SW480 (cell line): ENCODE results near the gene STOM.
A peak's percentile ranks its signal among the peaks of the same experiment; 100 is the strongest.
"Not testable (repeated sequence)": the region's sequence is repeated elsewhere in the genome, so short reads cannot be mapped to it uniquely, and the experiment has no call there.

Experiments
- DNase-seq: peaks from one replicate; pipeline ENCODE4 v3.0.0-alpha.2; 2016; ENCODE audit warnings: low spot score

STOM gene

DNA sequence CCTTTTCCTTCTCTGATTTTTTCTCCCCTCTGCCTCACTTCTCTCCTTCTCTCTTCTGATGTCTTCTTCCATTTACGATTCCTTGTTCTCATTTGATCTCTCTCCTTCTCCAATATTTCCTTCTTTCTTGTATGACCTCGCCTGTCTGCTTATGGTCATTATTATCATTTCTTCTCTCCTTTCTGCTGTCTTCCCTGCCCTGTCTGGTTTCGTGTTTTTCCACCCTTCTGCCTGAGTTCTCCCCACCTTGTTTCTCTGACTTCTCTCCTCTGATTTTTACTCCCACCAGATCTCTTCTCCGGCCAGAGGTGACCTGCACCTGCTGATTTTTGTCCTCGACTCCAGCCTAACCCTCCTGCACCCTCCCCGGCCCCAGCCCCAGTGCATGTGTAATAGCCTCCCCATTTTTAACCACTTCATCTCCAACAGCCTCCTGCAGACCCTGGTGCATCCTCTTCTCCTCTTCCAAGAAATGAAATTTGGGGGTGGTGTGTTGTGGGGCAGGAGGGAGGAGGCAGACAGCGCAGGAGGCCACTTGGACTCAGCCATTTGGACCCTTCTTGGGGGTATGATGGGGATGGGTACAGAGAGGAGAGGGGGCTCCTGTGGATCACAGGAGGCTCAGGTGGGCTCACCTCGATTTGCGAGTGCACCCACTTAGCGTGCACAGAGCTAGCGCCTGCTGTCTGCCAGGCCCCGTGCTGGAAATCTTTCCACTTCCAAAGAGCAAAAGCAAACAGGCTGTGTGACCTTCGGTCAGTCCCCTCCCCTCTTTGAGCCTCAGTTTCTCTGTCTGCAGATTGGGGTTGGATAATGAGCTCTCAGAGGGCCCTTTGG lies 69.5 kb downstream of the STOM start:
- no peak for DNase-seq

DNA sequence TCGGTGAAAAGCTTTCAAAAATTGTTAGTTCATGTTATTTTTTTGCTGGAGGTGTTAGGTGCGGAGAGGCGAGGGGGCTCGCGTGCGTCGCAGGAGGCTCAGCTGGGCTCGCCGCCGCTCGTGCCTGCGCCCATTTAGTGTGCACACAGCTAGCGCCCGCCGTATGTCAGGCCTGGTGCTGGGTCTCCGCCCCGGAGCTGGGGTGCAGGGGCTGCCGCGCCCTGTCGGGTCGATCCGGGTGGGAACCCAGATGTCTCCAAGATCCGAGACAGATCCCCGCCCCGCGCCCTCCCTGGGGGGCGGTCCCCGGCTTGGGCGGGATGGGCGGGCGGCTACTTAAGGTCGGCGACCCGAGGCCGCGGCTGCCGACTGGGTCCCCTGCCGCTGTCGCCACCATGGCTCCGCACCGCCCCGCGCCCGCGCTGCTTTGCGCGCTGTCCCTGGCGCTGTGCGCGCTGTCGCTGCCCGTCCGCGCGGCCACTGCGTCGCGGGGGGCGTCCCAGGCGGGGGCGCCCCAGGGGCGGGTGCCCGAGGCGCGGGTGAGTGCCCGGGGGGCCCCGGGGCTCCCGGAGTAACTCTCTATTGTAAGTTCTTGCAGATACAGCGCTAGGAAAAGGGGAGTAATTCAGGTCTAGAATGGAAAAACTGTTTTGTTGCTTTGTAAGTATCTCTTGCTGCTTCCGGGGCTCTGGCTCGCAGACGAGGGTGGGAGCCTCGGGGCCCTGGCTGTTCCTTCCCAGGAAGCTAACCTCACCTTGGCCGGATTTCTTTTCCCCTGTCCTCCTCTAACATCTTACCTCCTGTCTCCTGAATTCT lies 70.4 kb downstream of the STOM start:
- peak; percentile 36 for DNase-seq

DNA sequence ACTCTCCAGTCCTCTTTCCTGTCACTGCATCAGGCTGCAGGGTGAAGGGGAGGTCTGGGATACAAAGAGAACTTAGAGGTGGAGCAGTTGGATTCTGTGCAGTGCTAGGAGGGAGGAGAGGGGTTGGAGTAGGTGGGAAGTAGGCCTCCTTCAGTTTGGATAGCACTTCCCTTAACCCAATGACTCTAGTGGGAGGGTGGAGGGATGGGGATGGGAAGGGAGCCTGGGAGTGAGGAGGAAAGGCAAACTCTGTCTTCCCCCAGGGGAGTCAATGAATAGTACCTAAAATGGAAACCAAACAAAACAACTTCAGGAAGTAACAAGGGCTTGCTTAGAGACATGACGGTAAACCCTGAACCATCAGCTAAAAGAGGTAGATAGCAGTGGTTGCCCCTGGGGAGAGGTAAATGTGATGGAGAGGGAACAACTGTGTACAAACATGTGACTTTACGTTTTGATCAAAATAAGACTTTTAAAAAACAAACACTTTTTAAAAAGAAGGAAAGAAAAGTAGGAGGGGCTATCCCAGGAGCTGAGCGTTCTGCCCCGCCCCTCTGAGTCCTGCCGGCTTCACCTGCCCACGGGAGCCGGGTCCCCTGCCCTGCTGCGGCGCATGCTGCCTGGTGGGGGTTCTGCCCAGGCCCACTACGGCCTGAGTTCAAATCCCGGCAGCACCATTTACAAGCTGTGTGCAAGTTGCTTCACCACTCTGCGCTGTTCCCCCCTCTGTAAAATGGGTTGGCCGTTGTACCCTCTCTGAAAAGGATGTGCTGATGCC lies 71.2 kb downstream of the STOM start:
- no peak for DNase-seq

DNA sequence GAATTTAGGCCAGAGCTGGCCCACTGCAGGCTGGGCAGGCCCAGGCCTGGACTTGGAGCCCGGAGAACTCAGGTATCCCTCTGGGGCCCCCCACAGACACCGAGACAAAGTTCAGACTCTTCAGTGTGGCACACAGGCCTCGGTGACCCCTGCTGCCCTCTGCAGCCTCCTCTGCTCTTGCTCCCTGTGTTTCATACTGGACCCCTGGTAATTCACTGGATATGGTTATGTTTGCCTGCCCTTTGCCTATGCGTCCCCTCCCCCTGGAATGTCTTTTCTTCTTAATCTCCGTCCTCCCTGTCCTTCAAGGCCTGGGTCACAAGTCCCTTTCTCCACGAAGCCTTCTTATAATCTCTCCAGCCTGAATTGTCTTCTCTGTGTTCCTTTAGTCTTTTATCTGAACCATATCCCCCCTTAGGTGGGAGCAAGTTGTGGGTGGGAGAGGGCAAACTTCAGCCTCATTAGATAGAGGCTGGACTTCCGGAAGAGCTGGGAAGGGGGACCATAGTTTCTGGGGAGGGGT lies 72.0 kb downstream of the STOM start:
- DNase-seq = no peak

DNA sequence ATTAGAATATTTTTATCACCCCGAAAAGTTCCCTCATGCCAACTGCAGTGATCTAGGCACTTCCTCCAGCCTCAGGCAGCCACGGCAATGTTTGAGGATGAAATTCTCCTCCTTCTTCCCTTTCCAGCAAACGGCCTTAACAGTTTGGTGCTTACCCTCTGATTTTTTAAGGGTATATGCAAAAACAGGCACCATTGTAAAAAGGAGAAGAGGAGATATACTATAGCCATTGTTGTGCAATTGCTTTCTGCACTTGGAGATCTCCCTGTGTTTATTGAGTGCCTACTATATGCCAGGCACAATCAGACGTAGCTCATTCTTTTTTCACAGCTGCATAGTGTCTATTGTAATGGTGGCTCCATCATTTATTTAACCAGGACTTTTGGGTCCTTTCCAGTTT lies 72.7 kb downstream of the STOM start:
- no peak for DNase-seq

DNA sequence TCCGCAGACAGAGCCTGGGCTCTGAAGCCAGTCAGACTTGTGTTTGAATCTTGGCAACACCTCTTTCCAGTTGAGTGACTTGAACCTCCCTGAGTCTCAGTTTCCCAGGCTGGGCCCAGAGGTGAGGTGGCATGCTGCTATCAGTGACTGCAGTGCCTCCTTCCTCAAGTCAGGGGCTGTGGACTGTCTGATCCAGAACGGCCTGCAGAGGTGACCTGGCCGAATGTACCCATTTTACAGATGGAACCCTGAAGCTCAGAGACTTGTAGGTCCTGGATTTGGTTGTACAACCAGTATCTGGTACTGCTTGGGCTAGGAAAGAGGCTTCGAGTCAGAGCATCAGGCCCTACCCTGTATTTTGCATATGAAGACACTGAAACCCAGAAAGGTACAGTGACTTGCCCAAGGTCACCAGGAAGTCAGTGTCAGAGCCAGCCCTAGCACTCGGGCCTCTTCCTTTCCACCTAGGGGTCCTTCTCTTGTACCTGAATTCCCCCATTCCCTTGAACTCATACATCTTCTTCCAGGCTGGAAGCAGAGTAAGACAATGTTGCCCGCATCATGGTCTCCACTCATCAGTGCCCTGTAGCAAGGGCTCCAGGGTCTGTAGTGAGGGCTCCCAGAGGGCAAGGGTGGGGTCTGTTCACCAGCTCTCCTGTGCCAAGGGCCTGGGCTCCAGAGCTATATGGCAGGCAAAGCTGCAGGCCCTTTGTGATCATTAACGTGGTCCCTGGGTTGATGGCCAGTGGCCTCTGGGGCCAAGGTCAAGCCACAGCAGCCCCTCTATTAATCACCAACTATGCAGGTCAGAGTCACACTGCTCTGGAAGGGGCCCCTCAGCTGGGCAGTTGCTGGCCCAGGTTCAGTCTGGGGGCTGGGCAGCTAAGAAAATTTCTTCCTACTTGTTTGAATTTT lies 73.6 kb downstream of the STOM start:
- DNase-seq = no peak

DNA sequence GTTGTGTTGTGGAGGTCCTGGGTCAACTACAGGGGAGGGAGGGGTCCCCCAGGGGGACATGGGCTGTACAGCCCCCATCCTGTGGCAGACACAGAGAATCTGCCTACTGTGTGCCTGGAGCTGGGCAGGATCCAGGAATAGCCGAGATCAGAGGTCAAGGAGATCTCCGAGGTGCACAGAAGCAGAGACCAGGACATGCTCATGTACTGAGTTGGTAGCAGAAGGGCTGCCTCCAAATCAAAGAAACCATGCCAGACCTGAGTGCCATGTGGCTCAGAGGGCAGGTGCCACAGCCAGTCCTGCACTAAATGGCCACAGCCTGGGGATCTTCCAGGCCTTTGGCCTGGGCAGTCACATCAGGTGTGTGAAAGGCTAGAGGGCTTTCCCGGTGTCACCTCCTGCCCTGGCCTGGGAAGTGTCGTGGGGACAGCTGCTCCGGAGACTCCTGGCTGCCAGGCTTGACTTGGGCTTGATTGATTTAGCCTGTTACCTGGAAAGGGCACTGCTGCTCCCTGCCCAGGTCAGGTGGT lies 74.3 kb downstream of the STOM start:
- no peak for DNase-seq

DNA sequence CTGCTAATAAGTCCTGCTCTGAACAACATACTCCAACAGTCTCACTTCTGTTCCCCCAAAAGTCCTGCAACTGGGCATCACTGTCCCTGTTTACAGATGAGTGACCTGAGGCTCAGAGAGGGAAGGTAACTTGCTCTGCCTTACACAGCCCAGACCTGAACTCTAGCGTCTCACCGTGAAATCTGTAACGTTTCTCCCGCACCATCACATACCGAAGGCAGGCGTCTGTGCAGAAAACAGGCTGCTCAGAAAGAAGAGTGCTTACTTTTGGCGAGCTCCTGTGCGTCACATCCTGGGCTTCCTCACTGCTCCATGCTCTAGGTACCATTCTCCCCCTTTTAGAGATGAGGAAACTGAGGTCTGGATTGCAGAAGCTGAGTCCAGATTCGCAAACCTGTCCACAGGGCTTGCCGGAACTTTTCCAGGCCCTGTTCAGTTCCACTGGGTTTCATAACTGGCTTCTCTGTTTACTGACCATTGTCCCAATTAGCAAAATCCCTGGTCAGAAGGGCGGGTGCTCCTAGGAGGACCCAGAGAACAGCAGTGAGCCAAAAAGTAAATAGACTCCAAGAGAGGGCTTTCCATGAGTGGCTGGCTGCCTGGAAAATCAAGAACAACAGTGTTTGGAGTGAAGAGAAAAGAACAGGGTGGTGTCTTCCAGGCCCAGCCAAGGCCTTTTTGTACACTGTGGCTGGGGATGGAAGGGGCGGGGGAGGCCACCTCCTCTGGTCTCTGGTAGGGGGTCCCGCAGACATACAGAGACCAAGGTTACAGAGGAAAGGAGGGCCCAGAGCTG lies 75.0 kb downstream of the STOM start:
- DNase-seq = no peak

DNA sequence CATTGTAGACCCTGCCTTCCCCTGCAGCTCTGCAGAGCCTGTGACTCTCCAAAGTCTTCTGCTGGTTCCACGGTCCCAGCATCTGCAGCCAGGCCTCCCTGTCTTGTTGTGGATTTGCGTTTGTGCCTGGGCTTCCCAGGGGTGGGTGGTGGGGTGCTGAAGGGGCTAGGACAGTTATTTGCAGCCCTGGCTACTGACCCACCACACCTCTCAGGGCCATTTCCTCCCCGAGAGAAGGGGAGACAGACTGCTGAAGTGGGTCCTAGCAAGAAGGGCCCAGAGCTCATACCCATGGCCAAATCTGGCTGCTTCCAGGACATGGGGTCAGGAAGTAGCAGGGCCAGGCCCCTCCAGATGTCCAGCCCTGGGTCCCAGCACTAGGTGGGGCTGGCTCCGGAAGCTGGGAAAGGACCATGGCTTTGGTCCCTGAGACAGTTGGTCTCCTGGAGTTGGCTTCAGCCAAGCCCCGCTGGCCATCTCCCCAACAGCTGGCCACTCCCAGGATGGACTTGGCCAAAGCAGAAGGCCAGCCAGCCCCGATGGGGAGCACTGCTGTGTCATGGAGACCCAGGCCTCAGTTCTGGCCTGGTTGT lies 75.8 kb downstream of the STOM start:
- DNase-seq = no peak

DNA sequence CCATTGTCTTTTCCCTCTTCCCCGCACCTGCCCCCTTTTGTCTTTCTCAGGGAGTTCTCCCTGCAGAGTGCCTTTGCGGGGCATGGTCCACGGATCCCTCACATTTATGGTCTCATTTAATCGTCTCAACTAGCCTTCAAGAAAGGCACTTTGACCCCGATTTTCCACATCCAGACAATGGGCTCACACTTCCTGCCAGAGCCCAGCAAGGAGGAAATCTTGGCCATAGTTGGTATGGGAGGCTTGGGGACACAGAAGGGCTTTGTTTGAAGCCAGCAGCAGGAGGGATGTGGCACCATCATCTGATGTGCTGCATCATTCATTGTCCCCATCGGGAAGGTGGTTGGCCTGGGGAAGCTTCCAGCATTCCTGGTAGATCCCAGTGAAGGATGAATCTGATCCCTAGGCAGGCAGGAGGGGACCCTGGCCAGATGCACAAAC lies 77.2 kb downstream of the STOM start:
- no peak for DNase-seq

DNA sequence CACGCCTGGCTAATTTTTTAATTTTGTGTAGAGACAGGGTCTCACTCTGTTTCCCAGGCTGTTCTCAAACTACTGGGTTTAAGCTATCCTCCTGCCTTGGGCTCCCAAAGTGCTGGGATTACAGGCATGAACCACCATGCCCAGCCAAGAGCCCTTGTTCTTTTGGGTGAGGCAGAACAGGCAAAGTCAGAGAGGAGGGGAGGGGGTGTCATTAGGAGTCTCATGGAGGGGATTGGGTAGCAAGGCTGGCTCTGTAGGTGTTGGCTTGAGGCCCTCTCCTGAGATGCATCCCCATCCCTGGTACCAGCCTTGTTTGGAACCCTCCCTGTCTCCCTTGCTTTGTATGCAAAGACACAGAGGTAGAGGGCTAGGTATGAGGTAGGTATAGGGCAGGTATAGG lies 78.0 kb downstream of the STOM start:
- DNase-seq = no peak

DNA sequence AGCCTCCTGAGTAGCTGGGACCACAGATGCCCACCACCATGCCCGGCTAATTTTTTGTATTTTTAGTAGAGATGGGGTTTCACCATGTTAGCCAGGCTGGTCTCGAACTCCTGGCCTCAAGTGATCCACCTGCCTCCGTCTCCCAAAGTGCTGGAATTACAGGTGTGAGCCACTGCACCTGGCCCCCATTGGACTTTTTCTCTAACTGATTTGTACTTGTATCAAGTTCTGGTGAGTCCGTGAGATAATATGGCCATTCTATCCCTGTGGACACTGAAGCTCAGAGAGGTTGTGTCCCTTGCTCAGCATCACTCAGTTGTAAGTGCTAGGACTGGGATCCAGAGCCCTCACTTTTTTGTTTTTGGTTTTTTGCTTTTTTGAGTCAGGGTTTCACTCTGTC lies 78.5 kb downstream of the STOM start:
- not testable (repeated sequence) for DNase-seq

DNA sequence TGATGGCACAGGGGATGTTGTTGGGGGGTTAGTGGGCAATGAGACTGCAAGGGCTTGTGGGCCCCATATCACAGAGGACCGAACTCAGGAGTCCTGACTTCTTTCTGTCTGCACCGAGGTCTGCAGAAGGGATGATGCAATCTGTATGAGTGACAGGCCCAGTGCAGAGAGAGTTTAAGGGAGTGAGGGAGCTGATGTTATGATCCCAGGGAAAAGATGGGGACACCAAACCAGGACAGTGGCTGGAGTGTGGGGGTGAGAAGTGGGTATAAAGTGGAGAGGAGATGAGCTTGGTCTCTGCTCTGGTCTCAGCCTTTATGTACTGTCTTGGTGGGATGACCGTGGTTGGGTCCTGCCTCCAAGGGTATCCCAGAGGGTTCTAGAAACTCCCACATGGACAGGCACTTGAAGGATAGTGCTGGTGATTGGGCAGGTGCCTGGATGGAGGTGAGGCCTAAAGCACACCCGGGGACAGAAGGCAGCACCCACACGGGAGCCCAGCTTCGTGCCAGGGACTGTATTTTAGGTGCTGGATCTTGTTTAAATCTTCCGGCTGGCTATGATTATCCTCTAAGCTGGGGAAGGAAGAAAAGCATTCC lies 80.2 kb downstream of the STOM start:
- no peak for DNase-seq

DNA sequence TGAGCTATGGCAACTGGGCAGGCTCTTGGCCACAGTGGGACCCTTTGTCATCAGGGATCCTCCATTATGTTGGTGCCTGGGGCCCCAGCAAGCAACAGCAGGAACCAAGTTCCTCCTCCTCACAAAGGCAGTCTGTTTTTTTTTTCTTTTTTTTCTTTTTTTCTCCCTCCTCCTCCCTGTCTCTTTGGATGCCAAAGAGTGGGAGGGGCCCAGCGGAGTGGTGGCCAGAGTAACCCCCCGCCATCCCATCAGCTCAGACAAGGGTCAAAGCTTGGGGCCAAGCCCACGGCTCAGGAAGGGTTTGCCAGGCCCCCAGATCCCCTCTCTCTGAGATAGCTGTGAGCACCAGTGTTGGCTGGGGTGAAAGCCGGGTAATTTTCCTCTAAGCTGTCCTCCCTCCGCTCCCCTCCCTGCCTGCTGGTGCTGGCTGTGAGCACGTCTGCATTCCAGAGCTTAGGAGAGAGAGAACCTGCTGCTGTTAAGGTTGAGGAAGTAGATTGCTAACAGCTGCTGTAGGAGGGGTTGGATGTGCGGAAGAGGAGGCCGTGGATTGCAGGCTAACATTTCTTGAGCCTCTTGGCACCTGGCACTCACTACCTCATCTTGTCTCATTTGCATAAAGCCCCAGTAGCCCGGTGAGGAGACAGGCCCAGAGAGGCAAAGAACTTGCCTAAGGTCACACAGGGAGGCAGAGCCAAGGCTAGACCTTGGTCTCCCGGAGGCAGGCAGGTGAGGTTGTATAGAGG lies 80.9 kb downstream of the STOM start:
- peak; percentile 63 for DNase-seq
